Left ventricle myocardium superior (tissue), 1 donor: Measurements from ENCODE around the gene POLR3A. TPM values are rescaled to one million over a fixed set of nuclear protein-coding genes. Genes with fewer than 3 reads are reported as not detected.
"Not testable (repeated sequence)": the region's sequence is repeated elsewhere in the genome, so short reads cannot be mapped to it uniquely, and the experiment has no call there.

ENCODE experiments used
- ATAC-seq: fragments of 200-7000 bp; cut with Tn5 transposase; one replicate; pipeline ENCODE4 v1.9.1; 2020; ENCODE audit warnings: mild to moderate bottlenecking, moderate library complexity
- DNase-seq: peaks from one replicate; pipeline ENCODE4 v3.0.0-alpha.2; 2020
- intact Hi-C: fragments of 100-400 bp; cut with micrococcal nuclease; formaldehyde crosslinking; loops from one replicate; pipeline ENCODE4 v1.11.0; 2022
- long read RNA-seq: library from polyadenylated mRNA; unstranded; transcript quantifications from one replicate; pipeline ENCODE4 v2.0.0, GENCODE V29; 2021
- total RNA-seq: library from RNA; stranded (reverse); fragmentation: NEBNext Ultra II Directional; extraction: Animal tissue kit (Norgen Biotek cat#: 25700); gene quantifications from one replicate; pipeline ENCODE4 v1.2.1, GENCODE V29; 2021
- donor health status: DM: no; HTN: yes; CAD: no; lungs with severe emphysema.

POLR3A gene
- total RNA-seq = 9.7 TPM
- long read RNA-seq, full-length matches to known transcripts = 2 of 13 reads
- long read RNA-seq, partial matches to known transcripts = 5 of 13 reads
- long read RNA-seq, other reads (novel, unspliced or antisense) = 6 of 13 reads

DNA sequence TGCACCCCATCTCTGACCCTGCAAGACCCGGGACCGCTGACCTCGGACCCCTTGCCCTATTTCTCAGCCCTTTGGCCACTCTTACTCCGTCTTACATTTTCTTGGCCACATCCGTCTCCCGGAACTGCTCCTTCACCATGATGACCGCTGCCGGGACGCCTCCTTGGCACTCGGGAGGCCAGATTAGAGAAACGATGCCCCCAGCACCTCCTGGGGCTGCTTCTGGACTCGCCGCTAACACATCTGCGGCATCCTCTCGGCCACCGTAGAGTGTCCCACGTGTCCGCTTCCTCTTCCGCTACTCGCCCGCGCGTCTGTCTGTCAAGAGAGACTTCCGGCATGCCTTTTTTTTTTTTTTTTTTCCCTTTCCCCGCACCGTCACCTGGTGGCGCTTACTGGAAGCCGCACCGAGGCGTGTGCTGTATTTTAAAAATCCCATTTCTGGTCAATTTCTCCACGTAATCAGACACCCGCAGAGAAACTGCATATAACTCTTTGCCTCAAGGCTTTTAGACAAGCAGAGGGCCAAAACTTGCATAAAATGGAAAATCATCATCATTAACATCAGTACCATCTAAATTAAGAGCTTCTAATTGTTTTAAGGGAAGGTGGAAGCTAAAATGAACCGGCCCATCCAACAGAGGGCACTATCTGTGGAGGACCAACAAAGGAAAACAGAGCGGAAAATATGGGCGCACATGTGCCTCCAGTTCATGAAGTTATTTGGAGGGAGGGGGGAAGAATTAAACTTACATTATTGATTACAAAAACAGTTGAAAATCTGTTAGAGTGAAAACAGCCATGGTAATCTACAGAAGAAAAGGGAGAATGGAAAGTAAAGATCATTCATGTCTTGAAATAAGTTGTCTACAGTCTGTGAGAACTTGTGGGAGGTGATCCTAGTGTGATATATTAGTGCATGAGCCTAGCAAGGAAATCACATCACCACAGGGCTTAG, at the start of gene POLR3A:
Gene POLR3A, minus strand, starts transcription at position 247 of the 958 bp plus-strand sequence. Its CDS starts 108 bp downstream, at position 139.
- intact Hi-C loops = no loop called here
- peak; percentile 97 for DNase-seq
- ATAC-seq = peak; percentile 77

- DNase-seq = no peak
- no peak for ATAC-seq
- intact Hi-C loops = no loop called here
These were observed 49.4 kb upstream of the POLR3A start for GRCh38 chr10:78078539-78079330.

- ATAC-seq, intact Hi-C loops, DNase-seq: not testable (repeated sequence)
These were observed 46.5 kb upstream of the POLR3A start for GRCh38 chr10:78075806-78076205.

DNA sequence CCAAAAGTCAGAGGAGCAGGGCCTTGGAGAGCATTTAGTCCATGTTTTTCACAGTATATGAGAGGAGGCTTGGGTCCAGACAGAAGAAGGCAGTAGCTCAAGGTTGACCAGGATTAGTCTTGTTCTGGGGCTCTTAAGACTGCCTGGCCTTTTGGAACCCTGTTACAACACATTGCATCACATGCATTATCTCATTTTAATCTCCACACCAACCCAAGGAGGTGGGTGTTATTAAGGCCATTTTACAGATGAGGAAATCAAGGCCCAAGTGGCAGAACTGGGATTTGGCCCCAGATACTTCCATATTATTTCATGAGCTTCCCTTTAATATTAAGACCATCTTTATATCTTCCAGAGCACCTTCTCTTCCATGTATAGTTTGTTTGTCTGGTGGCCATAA, 43.2 kb upstream of the POLR3A start:
- intact Hi-C loops = no loop called here
- no peak for ATAC-seq
- DNase-seq = no peak

DNA sequence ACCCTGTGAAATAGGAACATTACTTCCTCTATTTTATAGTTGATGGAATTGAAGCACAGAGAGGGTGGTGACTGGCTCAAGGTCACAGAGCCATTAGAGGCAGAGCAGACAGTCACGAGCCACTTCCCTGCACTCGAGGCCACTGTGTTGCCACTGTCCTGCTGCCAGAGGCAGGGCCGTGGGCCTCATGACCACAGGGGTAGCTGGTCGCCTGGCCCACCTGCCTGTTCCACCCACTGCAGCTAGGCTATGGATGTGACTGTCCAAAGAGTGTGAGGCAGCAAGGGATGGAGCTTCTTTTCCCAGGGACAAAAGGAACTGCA, 42.5 kb upstream of the POLR3A start:
- intact Hi-C loops = no loop called here
- DNase-seq (no peak), ATAC-seq (peak; percentile 19)

- DNase-seq = no peak
- intact Hi-C loops = no loop called here
- ATAC-seq = peak; percentile 84
These were observed 42.0 kb upstream of the POLR3A start for GRCh38 chr10:78071140-78071856.

DNA sequence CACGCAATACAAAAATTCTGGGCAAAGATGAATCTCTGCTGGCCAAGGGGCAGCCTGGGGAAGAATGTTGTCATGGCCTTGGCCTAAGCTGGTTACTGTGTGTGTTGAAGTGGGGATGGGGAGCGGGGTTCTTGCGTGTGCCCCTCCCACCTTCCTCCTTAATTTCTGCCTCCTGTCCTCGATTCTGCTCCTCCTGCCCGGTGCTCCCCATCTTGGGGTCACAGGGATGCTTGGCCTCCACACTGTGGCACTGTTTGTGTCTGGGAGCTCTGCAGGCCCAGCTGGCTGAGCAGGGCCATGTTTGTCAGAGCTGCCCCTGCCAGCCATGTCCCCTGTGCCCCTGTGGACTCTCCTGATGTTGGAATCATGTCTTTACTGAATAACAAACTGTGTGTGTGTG, 41.4 kb upstream of the POLR3A start:
- intact Hi-C loops = no loop called here
- DNase-seq (no peak), ATAC-seq (peak; percentile 19)

DNA sequence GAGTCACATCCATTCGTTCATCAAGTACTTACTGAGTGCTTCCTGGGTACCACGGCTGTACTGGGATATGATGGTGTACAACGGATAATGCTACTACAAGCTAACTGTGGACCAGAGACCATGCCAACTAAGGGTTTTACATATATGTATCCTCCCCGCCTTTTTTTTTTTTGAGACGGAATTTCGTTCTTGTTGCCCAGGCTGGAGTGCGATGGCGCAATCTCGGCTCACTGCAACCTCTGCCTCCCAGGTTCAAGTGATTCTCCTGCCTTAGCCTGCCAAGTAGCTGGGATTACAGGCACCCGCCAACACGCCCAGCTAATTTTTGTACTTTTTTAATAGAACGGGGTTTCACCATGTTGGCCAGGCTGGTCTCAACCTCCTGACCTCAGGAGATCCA, 40.7 kb upstream of the POLR3A start:
- ATAC-seq, intact Hi-C loops, DNase-seq: not testable (repeated sequence)

DNA sequence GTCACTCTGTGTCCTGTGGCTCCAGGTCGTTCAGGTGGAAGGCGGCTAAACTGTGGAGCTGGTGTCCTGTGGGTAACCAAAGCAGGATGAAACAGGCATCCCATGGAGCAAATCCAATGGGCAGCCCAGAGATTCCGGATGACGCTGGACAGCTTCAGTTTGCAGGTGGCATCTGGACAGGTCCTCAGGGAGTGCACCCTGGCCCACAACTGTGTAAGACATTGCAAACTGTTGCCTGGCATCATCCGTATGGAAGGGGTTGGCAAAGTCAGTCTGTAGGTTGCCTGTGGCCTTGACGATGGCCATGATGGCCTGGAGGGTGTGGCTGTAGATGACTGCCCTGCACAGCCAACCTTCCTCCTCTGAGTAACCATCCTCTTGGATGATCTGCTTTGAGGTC, 39.8 kb upstream of the POLR3A start:
- intact Hi-C loops = no loop called here
- DNase-seq = no peak

GRCh38 chr10:78066728-78067430, 37.6 kb upstream of the POLR3A start:
- intact Hi-C loops = no loop called here

More for the DNA sequence above, 39.8 kb upstream of the POLR3A start:
- no peak for ATAC-seq

DNA sequence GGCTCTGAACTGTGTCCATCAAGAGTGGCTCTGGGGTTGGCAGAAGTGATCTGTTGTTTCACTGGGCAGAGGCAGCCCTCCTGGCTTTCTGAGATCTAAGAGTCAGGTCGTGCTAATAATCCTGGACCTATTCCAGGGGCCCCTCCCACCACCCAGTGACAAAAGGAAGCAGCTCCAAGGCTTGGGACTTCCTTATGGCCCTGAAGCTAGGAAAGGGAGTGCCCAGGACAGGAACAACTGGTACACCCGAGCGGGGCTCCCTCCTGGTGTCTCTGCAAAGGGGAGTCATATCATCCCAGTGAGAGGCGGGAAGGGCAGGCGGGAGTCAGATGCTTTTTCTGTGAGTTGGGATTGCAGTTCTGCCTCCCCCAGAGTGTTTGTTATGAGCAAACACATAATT, 36.7 kb upstream of the POLR3A start:
- intact Hi-C loops = no loop called here
- DNase-seq = no peak
- no peak for ATAC-seq

More at GRCh38 chr10:78066728-78067430, 37.6 kb upstream of the POLR3A start:
- ATAC-seq (no peak), DNase-seq (no peak)

DNA sequence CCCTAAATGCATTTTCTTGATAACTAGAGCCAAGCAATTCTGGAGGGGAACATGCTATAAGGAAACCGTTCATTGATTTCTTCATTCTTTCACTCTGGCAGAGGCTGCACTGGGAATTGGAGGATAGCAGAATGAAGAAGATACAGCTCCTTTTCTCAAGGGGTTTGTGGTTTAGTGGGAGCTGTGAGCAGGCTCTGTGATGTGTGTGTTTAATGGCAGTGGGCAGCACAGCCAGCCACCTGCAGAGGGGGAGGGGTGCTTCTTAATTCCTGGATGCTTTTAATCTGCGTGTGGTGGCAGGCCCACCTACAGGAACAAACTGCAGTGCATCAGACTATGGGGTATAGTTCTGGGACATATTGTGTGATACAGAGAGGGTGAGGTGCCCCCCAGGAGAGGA, 36.3 kb upstream of the POLR3A start:
- DNase-seq (no peak), ATAC-seq (no peak)
- intact Hi-C loops = no loop called here

DNA sequence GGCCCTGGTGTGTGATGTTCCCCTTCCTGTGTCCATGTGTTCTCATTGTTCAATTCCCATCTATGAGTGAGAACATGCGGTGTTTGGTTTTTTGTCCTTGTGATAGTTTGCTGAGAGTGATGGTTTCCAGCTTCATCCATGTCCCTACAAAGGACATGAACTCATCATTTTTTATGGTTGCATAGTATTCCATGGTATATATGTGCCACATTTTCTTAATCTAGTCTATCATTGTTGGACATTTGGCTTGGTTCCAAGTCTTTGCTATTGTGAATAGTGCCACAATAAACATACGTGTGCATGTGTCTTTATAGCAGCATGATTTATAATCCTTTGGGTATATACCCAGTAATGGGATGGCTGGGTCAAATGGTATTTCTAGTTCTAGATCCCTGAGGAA, 35.6 kb upstream of the POLR3A start:
- intact Hi-C loops, ATAC-seq, DNase-seq: not testable (repeated sequence)

DNA sequence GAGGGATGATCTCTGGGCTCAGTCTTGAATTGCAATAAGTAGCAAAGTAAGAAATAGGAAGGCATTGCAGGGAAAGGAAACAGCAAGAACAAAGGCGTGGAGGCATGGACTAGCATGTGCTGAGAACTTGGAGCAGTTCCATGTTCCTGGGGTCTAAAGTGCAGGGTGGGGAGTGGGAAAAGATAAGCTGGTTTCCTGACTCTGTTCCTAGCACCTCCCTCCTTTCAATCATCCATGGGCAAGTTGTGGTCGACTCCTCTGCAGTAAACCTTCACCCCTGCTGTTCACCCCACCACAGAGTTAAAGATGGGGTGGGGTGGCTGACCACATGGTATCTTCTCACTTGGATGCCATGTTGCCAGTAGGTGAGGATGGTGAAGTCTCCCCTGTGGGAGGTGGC, 33.9 kb upstream of the POLR3A start:
- DNase-seq = no peak
- no peak for ATAC-seq
- intact Hi-C loops = no loop called here

DNA sequence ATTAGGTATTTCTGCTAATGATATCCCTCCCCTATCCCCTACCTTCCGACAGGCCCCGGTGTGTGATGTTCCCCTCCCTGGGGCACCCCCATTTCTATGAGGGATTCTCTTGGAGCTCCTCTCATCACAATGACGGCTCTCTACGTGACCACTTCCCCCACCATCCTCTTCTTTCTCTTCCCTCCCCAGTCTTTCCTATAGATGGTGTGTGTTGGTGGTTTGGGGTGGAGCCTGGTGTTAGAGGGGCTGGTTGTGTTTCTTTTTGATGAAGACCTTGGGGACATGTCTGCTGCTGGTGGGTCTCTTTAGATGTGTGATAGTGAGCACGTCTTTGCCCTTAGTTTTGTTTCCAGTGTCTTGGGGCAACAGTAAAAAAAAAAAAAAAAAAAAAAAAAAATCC, 33.0 kb upstream of the POLR3A start:
- ATAC-seq (no peak), DNase-seq (no peak)
- intact Hi-C loops = no loop called here

GRCh38 chr10:78059906-78060702, 30.8 kb upstream of the POLR3A start:
- no peak for ATAC-seq
- intact Hi-C loops = no loop called here

DNA sequence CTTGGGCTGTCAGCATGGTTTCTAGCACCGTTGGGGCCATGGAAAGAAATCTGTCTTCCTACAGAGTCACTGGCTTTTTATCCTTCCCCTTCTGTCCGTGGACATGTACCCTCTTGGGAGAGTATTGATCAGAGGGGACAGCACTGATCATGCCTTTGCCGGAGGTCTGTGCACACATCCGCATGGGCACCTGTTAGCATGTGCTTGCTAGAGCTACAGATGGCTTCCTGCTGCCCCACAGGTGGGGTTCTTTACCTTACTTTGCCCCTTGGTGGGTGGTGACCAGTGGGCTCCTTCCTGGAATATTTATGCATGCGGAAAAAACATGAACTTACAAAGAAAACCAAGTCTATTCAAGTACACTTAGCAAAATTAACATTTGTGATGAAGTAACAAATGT, 29.2 kb upstream of the POLR3A start:
- intact Hi-C loops = no loop called here
- ATAC-seq (no peak), DNase-seq (no peak)

More at GRCh38 chr10:78059906-78060702, 30.8 kb upstream of the POLR3A start:
- DNase-seq = no peak
